Muscle layer of colon (tissue), 2 donors: ENCODE measurements around the gene DENND11.

Experiments
- H3K27ac ChIP-seq: one replicate; pipeline ENCODE4 v1.7.0; 2013; ENCODE audit warnings: low read depth, mild to moderate bottlenecking, low read length, moderate library complexity
- H3K27me3 ChIP-seq, 2 donors: one replicate each; pipeline ENCODE4 v1.7.0; 2013; ENCODE audit warnings: low read length in 2 of 2, mild to moderate bottlenecking in 2 of 2; ENCODE audit not compliant: insufficient read depth in 2 of 2, control insufficient read depth in 1 of 2
- H3K36me3 ChIP-seq: one replicate; pipeline ENCODE4 v1.7.0; 2013; ENCODE audit warnings: mild to moderate bottlenecking, low read length; ENCODE audit not compliant: insufficient read depth
- H3K4me1 ChIP-seq: one replicate; pipeline ENCODE4 v1.7.0; 2013; ENCODE audit warnings: mild to moderate bottlenecking, low read length; ENCODE audit not compliant: insufficient read depth
- H3K4me3 ChIP-seq, 2 donors: one replicate each; pipeline ENCODE4 v1.7.0; 2013; ENCODE audit warnings: low read length in 2 of 2, low read depth in 1 of 2, mild to moderate bottlenecking in 1 of 2, moderate library complexity in 1 of 2
- H3K9ac ChIP-seq: one replicate; pipeline ENCODE4 v1.7.0; 2013; ENCODE audit warnings: low read length
- H3K9me3 ChIP-seq: one replicate; pipeline ENCODE4 v1.7.0; 2013; ENCODE audit warnings: mild to moderate bottlenecking, low read length
- donor health status: abdominal sarcoma.
- donor health status: Adenocarcinoma of cecum.

Gene DENND11

DNA sequence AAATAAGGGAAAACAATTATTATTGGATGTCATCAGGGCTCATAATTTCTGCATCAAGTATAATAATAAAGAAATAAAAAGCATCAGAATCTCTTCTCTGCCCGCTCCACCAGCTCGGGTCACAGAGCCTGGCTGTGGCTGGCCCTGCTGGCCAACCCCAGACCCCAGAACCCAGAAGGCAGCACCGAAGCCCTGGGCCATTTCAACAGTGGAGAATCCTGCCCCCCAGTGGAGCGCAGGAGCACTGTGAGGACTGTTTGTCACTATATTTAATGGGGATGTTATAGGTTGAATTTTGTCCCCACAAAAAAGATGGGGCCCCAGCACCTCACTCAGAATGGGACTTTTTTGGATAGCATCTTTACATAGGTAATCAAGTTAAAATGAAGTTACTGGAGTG, 27.3 kb downstream of the DENND11 start:
- Histone ChIP-seq H3K9me3 (no peaks in the 10 kb centered on the region), H3K36me3 (peaks cover 23% of the 10 kb centered on the region), H3K9ac (no peak overlapping the region), H3K4me1 (no peaks in the 10 kb centered on the region), H3K27me3 (no peaks in the 10 kb centered on the region), H3K27ac (no peak overlapping the region), H3K4me3 (no peak overlapping the region)

DNA sequence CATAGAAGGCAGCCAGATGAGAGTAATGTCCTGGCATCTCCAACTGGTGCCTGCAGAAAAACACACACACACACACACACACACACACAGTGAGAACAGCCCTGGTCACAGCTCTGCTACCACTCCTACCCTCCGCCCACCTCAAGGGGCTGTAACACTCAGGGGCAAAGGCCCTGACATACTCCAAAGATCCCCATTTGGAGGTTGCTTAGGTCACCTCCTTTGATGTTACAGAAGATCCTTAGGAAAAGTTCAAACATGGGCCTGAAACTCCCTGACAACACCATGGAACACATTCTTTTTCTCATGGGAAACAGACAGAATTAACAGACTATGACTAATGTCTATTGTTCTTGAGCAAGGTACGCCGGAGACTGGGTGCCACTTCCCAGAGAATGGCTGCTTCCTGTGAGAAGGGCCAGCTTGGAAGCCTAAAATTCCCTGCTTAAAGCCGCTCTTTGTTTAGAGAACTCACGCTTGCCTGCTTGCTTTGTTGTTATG, 27.7 kb downstream of the DENND11 start:
- no peaks in the 10 kb centered on the region for H3K4me1 ChIP-seq
- no peaks in the 10 kb centered on the region for H3K27me3 ChIP-seq
- H3K9me3 ChIP-seq = no peaks in the 10 kb centered on the region
- peaks cover 23% of the 10 kb centered on the region for H3K36me3 ChIP-seq
- no peak overlapping the region for H3K27ac ChIP-seq
- H3K9ac ChIP-seq = no peak overlapping the region
- no peak overlapping the region for H3K4me3 ChIP-seq

DNA sequence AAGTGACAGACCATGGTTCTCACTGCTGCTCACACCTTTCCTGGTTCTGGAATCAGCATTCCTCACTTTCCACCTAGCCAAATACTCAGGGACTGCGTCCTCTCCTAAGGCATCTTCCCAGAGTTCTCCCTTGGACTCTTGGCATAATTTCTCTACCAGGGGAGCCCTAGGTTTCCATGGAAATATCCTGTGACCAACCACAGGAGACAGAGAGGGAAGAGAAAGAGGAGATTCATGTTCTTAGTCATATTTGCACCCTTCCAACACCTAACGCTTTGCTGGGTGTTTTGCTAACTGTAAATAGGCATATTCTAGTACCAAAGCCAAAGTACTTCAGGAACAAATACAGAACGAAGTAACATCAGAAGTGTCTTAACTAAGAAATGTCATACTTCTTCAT, 28.6 kb downstream of the DENND11 start:
- H3K27ac ChIP-seq = no peak overlapping the region
- no peaks in the 10 kb centered on the region for H3K9me3 ChIP-seq
- no peak overlapping the region for H3K4me3 ChIP-seq
- no peaks in the 10 kb centered on the region for H3K27me3 ChIP-seq
- peaks cover 23% of the 10 kb centered on the region for H3K36me3 ChIP-seq
- H3K4me1 ChIP-seq = no peaks in the 10 kb centered on the region
- H3K9ac ChIP-seq = no peak overlapping the region

DNA sequence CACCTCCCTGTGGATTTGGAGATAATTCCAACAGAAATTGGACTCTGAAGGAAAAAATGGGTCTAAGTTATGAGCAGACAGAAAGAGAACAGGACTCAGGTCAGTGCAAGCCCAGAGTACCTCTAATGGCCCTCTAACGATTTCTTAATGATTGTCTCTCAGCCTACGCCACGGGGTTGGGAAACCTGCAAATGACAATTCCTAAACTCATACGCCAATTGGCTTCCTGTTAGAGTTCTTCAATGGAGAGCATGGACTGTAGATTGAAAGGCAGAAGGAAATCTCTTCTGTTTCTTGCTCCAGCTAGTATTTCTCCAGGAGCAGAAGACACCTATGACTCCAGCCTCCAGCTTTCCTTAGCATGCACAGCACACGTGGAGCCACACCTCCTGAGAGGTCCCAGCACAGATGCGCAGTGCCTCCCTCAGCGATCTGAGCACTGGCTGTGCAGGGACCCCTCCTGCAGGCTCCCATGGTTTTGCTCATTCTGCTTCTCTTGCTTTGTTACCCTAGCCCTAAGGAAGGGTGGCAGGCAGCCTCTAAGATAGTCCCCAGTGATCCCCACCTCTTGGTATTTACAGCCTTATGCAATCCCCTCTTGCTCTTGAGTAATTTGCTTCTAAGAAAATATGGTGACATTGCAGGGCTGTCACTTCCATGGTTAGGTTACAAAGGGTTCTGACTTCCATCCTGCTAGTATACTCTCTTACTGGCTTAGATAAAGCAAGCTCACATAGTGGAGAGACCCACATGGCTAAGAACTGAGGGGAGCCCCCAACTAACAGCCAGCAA, 30.1 kb downstream of the DENND11 start:
- H3K4me3 ChIP-seq = no peak overlapping the region
- H3K9ac ChIP-seq = no peak overlapping the region
- H3K9me3 ChIP-seq = no peaks in the 10 kb centered on the region
- no peaks in the 10 kb centered on the region for H3K4me1 ChIP-seq
- peaks cover 23% of the 10 kb centered on the region for H3K36me3 ChIP-seq
- H3K27ac ChIP-seq = no peak overlapping the region
- no peaks in the 10 kb centered on the region for H3K27me3 ChIP-seq

DNA sequence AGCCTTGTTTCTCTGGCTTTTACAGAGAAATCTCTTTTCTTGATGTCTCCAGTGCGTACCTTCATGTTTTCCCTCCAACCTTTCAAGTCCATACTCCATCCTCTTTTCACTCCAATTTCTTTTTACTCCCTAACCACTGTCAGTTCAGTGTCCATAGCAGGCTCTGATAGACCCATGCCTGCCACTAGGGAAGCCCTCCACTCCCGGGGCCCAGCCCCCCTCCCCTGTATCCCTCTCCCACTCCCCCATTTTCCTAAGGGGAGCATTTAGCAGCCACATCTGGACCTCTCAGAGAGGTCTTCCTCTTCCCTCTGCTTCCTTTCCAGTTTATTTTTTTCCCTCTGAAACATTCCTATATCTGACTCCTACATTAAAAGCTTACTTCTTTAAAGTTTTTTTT, 33.1 kb downstream of the DENND11 start:
- H3K27ac ChIP-seq = no peak overlapping the region
- no peaks in the 10 kb centered on the region for H3K9me3 ChIP-seq
- H3K27me3 ChIP-seq = no peaks in the 10 kb centered on the region
- no peak overlapping the region for H3K9ac ChIP-seq
- peaks cover 42% of the 10 kb centered on the region for H3K36me3 ChIP-seq
- H3K4me1 ChIP-seq = no peaks in the 10 kb centered on the region
- no peak overlapping the region for H3K4me3 ChIP-seq

DNA sequence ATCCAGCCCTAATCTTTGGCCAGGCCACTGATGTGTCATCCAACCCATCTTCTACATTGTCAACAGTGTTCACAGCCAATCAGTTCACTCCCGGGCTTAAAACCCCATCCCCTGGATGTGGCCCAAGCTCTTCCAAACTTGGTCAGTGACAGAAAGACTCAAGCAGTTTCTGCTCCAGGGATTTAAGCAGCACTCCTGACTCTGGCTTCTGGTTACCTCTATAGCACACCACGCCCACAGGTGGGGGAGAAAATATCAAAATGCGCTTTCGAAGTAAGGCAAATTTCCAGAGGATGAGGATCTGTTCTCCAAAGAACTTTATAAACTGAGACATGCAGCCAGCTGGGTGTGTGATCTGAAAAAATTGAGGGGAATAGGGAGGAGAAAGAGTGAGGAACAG, 35.9 kb downstream of the DENND11 start:
- Histone ChIP-seq H3K27me3 (no peaks in the 10 kb centered on the region), H3K4me3 (no peak overlapping the region), H3K36me3 (peaks cover 53% of the 10 kb centered on the region)

DNA sequence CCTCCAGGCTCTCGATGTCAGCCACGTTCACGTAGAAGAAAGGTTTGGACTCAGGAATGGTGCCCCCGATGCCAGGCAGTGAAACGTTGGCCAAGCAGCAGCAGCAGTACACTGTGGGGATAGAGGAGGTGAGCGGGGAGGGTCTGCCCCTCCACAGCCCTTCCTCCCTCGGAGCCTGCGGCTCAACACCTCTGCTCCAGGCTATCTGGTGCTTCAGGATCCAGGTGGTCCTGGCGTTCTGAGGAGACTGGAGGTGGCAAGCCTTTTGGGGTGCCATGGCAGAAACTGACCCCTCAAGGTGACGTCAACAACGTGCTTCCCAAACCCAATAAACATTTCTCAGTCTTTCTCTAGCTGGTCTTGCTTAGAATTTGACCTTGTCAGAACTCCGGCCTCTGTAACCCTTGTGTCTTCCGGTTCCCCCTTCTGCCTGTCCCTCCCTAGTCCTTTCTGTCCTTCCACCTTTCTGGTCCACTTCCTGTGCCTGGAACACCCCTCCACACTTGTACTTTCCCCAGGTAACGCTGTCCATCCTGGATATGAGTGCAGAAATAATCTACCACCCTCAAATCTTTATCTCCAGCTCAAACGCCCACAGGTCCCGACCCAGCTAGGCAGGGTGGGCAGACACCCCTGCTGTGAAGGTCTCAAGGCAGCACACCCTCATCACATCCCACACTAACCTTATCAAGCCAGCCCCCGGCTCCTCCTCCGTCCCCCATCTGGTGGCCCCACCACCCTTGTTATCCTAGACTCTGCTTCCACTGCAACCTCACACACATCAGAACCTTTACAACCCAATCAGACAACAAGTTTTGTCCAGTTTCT, 36.5 kb downstream of the DENND11 start:
- Histone ChIP-seq H3K36me3 (peaks cover 48% of the 10 kb centered on the region), H3K27ac (no peak overlapping the region), H3K27me3 (no peaks in the 10 kb centered on the region), H3K9ac (no peak overlapping the region), H3K4me3 (no peak overlapping the region), H3K9me3 (no peaks in the 10 kb centered on the region), H3K4me1 (no peaks in the 10 kb centered on the region)

More for the DNA sequence above, 35.9 kb downstream of the DENND11 start:
- Histone ChIP-seq H3K9ac (no peak overlapping the region), H3K9me3 (no peaks in the 10 kb centered on the region), H3K27ac (no peak overlapping the region), H3K4me1 (no peaks in the 10 kb centered on the region)

DNA sequence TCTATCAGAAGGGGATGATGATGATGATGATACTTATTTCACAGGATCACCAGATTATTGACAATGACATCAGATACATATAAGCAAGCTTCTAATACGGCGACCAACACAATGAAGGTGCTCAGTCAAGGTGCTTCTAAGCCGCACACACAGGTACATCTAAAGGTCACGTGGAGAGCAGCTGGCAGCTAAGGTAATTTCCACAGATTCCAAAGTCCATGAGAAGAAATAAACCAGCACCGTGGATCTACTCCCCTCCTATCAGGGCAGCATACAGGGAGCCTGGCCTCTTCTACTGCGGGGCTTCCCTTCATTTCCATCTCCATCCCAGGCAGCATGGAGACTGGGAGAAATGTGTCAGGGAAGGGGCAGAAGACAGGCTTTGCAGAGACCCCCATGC, 37.5 kb downstream of the DENND11 start:
- Histone ChIP-seq H3K27ac (no peak overlapping the region), H3K27me3 (no peaks in the 10 kb centered on the region), H3K9me3 (no peaks in the 10 kb centered on the region), H3K9ac (no peak overlapping the region), H3K4me1 (no peaks in the 10 kb centered on the region), H3K4me3 (no peak overlapping the region), H3K36me3 (peaks cover 44% of the 10 kb centered on the region)

DNA sequence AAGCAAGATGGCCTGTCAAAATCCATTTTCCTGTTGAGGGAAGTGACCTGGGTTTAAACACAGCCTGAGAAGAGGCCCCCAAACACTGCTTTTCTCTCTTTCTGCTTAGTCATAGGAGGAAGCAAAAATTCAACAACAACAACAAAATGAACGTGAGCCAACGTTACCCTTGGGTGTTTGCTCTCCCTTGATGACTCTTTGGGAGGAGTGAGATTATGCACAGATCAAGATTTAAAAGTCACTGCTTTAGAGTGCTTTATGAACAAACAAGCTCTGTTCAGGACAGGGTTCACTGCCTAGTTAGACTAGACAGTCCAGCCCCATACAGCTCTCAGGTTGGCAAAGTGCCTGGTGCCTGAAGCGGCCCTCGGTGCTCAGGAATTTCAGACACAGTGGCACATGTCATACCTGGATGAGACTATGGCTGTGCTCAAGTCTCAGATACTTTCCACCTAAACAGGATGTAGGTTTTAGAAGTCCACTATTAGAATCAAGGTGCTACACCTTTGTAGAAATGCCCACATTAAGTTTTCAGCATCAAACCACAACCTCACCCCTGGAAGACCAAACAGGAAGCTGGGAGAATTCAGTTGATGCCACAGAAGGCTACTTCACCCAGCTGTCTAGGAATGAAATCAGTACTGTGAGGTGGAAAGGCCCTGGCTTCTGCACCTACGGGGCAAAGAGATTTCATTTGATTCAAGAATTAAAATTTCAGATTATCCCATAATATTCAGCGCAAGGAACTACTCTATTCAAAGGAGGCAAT, 38.7 kb downstream of the DENND11 start:
- H3K27me3 ChIP-seq = no peaks in the 10 kb centered on the region
- no peaks in the 10 kb centered on the region for H3K4me1 ChIP-seq
- no peak overlapping the region for H3K27ac ChIP-seq
- H3K9me3 ChIP-seq = no peaks in the 10 kb centered on the region
- H3K9ac ChIP-seq = no peak overlapping the region
- no peak overlapping the region for H3K4me3 ChIP-seq
- peaks cover 44% of the 10 kb centered on the region for H3K36me3 ChIP-seq

DNA sequence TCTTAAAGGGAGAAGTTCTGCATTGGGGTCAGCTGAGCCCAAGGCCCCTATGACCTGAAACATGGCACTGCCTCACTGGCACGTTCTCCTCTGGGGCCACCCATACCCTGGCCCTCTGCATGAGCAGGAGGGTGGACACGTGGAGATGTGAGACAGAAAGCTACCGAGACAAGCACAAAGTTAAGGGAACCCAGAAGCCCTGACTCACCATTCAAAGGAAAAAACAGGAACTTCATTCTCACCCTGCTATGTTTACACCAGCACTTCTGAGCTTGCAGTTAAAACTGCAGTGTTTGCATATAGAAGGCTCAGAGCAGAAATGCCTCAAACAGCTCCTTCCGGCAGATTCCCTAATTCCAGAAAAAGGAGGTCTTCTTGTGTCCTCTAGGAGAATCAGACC, 41.7 kb downstream of the DENND11 start:
- Histone ChIP-seq H3K4me1 (no peaks in the 10 kb centered on the region), H3K36me3 (peaks cover 41% of the 10 kb centered on the region), H3K27me3 (no peaks in the 10 kb centered on the region), H3K4me3 (no peak overlapping the region), H3K27ac (no peak overlapping the region), H3K9ac (no peak overlapping the region), H3K9me3 (no peaks in the 10 kb centered on the region)

DNA sequence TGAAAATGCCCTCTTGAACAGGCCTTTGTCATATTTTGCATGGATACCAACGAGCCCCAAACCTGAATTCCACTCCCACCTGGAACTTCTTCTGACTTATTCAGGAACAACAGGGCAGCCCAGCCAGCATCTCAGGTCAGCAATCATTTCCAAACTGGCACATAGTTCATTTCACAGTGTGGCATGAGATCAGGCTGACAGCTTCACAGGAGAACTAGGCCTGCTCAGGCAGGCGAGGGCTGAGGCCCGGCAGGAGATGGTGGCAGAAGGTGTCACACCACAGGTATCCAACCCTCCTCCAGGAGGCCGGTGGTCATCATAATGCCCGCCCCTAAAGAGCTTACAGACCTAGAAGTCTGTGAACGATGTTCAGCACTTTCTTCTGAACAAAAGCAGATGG, 42.5 kb downstream of the DENND11 start:
- peaks cover 35% of the 10 kb centered on the region for H3K36me3 ChIP-seq
- H3K27ac ChIP-seq = no peak overlapping the region
- H3K9me3 ChIP-seq = no peaks in the 10 kb centered on the region
- H3K4me1 ChIP-seq = no peaks in the 10 kb centered on the region
- no peak overlapping the region for H3K9ac ChIP-seq
- no peaks in the 10 kb centered on the region for H3K27me3 ChIP-seq
- no peak overlapping the region for H3K4me3 ChIP-seq
